ENCODE results near the gene VEGFB.

Gene VEGFB

GRCh38 chr11:64249038-64249437, 14.7 kb downstream of the VEGFB start:
- peaks cover 8% of the 10 kb centered on the region for H3K36me3 ChIP-seq (ENCODE audit: insufficient read depth, low read length)
- H3K9me3 ChIP-seq (ENCODE audit: insufficient read depth, low read depth, low read length) = no peaks in the 10 kb centered on the region
- H3K4me1 ChIP-seq (ENCODE audit: insufficient read depth, low read length) = peaks cover 34% of the 10 kb centered on the region
- 80% methylated on average over 4 of the region's 4 CpGs for WGBS
- peak overlapping the region; percentile 51; the same call in 1 of the 2 replicates for H3K9ac ChIP-seq (ENCODE audit: low read depth, low read length)
- peak overlapping the region; percentile 96 for H3K27ac ChIP-seq (ENCODE audit: low read depth, low read length)
- H3K27me3 ChIP-seq (ENCODE audit: insufficient read depth, low read length) = no peaks in the 10 kb centered on the region
- 0 out of 2 replicates have a peak overlapping the region, but pooled peaks have one; percentile 10 for H3K4me3 ChIP-seq (ENCODE audit: low read length)

- Histone ChIP-seq H3K27ac (ENCODE audit: low read depth, low read length) (peak overlapping the region; percentile 96), H3K4me3 (ENCODE audit: low read length) (peak overlapping the region; percentile 10; the same call in 1 of the 2 replicates), H3K36me3 (ENCODE audit: insufficient read depth, low read length) (peaks cover 7% of the 10 kb centered on the region), H3K9ac (ENCODE audit: low read depth, low read length) (no peak overlapping the region; the same call in 1 of the 2 replicates), H3K27me3 (ENCODE audit: insufficient read depth, low read length) (no peaks in the 10 kb centered on the region), H3K4me1 (ENCODE audit: insufficient read depth, low read length) (peaks cover 34% of the 10 kb centered on the region), H3K9me3 (ENCODE audit: insufficient read depth, low read depth, low read length) (no peaks in the 10 kb centered on the region)
- WGBS = 50% methylated on average over 7 of the region's 8 CpGs
These were observed 15.4 kb downstream of the VEGFB start for GRCh38 chr11:64249563-64250414.

- Histone ChIP-seq H3K9me3 (ENCODE audit: insufficient read depth, low read depth, low read length) (no peaks in the 10 kb centered on the region), H3K4me1 (ENCODE audit: insufficient read depth, low read length) (peaks cover 34% of the 10 kb centered on the region), H3K27me3 (ENCODE audit: insufficient read depth, low read length) (no peaks in the 10 kb centered on the region), H3K36me3 (ENCODE audit: insufficient read depth, low read length) (peaks cover 9% of the 10 kb centered on the region), H3K9ac (ENCODE audit: low read depth, low read length) (peak overlapping the region; percentile 79), H3K27ac (ENCODE audit: low read depth, low read length) (peak overlapping the region; percentile 96), H3K4me3 (ENCODE audit: low read length) (peak overlapping the region; percentile 89)
- 5% methylated on average over 13 of the region's 13 CpGs for WGBS
These were observed 16.1 kb downstream of the VEGFB start for GRCh38 chr11:64250415-64251015.

- Histone ChIP-seq H3K9ac (ENCODE audit: low read depth, low read length) (peak within 1 kb of the TSS; percentile 79), H3K4me1 (ENCODE audit: insufficient read depth, low read length) (peaks cover 34% of the 10 kb centered on the region), H3K27me3 (ENCODE audit: insufficient read depth, low read length) (no peaks in the 10 kb centered on the region), H3K36me3 (ENCODE audit: insufficient read depth, low read length) (peaks cover 16% of the 10 kb centered on the region), H3K27ac (ENCODE audit: low read depth, low read length) (peak within 1 kb of the TSS; percentile 96; the same call in 1 of the 2 replicates), H3K9me3 (ENCODE audit: insufficient read depth, low read depth, low read length) (no peaks in the 10 kb centered on the region), H3K4me3 (ENCODE audit: low read length) (peak within 1 kb of the TSS; percentile 89)
- WGBS = 1% methylated on average over 75 of the region's 75 CpGs
These were observed 16.8 kb downstream of the VEGFB start, which contains the start of gene PLCB3 for GRCh38 chr11:64251016-64251752. Gene PLCB3, plus strand, starts transcription at chr11:64251530. Its CDS starts 120 bp downstream, at chr11:64251650.

GRCh38 chr11:64251753-64252002, 17.3 kb downstream of the VEGFB start:
- peak overlapping the region; percentile 89 for H3K4me3 ChIP-seq (ENCODE audit: low read length)
- no peaks in the 10 kb centered on the region for H3K9me3 ChIP-seq (ENCODE audit: insufficient read depth, low read depth, low read length)
- WGBS = under 1% methylated on average over 18 of the region's 18 CpGs
- H3K9ac ChIP-seq (ENCODE audit: low read depth, low read length) = peak overlapping the region; percentile 67
- H3K27ac ChIP-seq (ENCODE audit: low read depth, low read length) = peak overlapping the region; percentile 63; the same call in 1 of the 2 replicates
- peaks cover 21% of the 10 kb centered on the region for H3K36me3 ChIP-seq (ENCODE audit: insufficient read depth, low read length)
- no peaks in the 10 kb centered on the region for H3K27me3 ChIP-seq (ENCODE audit: insufficient read depth, low read length)
- H3K4me1 ChIP-seq (ENCODE audit: insufficient read depth, low read length) = peaks cover 34% of the 10 kb centered on the region

- H3K27ac ChIP-seq (ENCODE audit: low read depth, low read length) = peak overlapping the region; percentile 66; the same call in 1 of the 2 replicates
- peaks cover 24% of the 10 kb centered on the region for H3K36me3 ChIP-seq (ENCODE audit: insufficient read depth, low read length)
- H3K27me3 ChIP-seq (ENCODE audit: insufficient read depth, low read length) = no peaks in the 10 kb centered on the region
- peaks cover 34% of the 10 kb centered on the region for H3K4me1 ChIP-seq (ENCODE audit: insufficient read depth, low read length)
- peak overlapping the region; percentile 67 for H3K9ac ChIP-seq (ENCODE audit: low read depth, low read length)
- WGBS = 5% methylated on average over 19 of the region's 23 CpGs
- H3K4me3 ChIP-seq (ENCODE audit: low read length) = peak overlapping the region; percentile 89
- no peaks in the 10 kb centered on the region for H3K9me3 ChIP-seq (ENCODE audit: insufficient read depth, low read depth, low read length)
These were observed 17.9 kb downstream of the VEGFB start for GRCh38 chr11:64252003-64252872.

- Histone ChIP-seq H3K4me3 (ENCODE audit: low read length) (peak overlapping the region; percentile 89), H3K9ac (ENCODE audit: low read depth, low read length) (no peak overlapping the region), H3K36me3 (ENCODE audit: insufficient read depth, low read length) (peaks cover 31% of the 10 kb centered on the region), H3K27ac (ENCODE audit: low read depth, low read length) (peak overlapping the region; percentile 66; the same call in 1 of the 2 replicates), H3K4me1 (ENCODE audit: insufficient read depth, low read length) (peaks cover 30% of the 10 kb centered on the region), H3K9me3 (ENCODE audit: insufficient read depth, low read depth, low read length) (no peaks in the 10 kb centered on the region), H3K27me3 (ENCODE audit: insufficient read depth, low read length) (no peaks in the 10 kb centered on the region)
- 80% methylated on average over 8 of the region's 8 CpGs for WGBS
These were observed 18.7 kb downstream of the VEGFB start for GRCh38 chr11:64253043-64253442.

GRCh38 chr11:64253481-64253880, 19.1 kb downstream of the VEGFB start:
- Histone ChIP-seq H3K27ac (ENCODE audit: low read depth, low read length) (peak overlapping the region; percentile 66; the same call in 1 of the 2 replicates), H3K9me3 (ENCODE audit: insufficient read depth, low read depth, low read length) (no peaks in the 10 kb centered on the region), H3K4me3 (ENCODE audit: low read length) (0 out of 2 replicates have a peak overlapping the region, but pooled peaks have one; percentile 89), H3K27me3 (ENCODE audit: insufficient read depth, low read length) (no peaks in the 10 kb centered on the region), H3K36me3 (ENCODE audit: insufficient read depth, low read length) (peaks cover 35% of the 10 kb centered on the region), H3K4me1 (ENCODE audit: insufficient read depth, low read length) (peaks cover 25% of the 10 kb centered on the region), H3K9ac (ENCODE audit: low read depth, low read length) (no peak overlapping the region)
- WGBS = 90% methylated on average over 5 of the region's 5 CpGs

- Histone ChIP-seq H3K4me1 (ENCODE audit: insufficient read depth, low read length) (peaks cover 17% of the 10 kb centered on the region), H3K36me3 (ENCODE audit: insufficient read depth, low read length) (peaks cover 44% of the 10 kb centered on the region), H3K27me3 (ENCODE audit: insufficient read depth, low read length) (no peaks in the 10 kb centered on the region), H3K9ac (ENCODE audit: low read depth, low read length) (no peak overlapping the region; the same call in 1 of the 2 replicates), H3K4me3 (ENCODE audit: low read length) (no peak overlapping the region), H3K27ac (ENCODE audit: low read depth, low read length) (no peak overlapping the region), H3K9me3 (ENCODE audit: insufficient read depth, low read depth, low read length) (no peaks in the 10 kb centered on the region)
- WGBS = 94% methylated on average over 7 of the region's 7 CpGs
These were observed 19.9 kb downstream of the VEGFB start for GRCh38 chr11:64254326-64254725.

All from HUES64 (cell line).